CD8-positive, alpha-beta memory T cell (primary cell): ENCODE results near the gene NUDT2. TPM values are rescaled to one million over a fixed set of nuclear protein-coding genes. Genes with fewer than 3 reads are reported as not detected.

Experiments used
- CTCF ChIA-PET: fragments of 350-600 bp; sonication (Branson Sonifier 250); formaldehyde crosslinking; loops from one replicate; lab custom pipeline; 2021; ENCODE audit warnings: antibody characterized with exemption; lab: Charles Lee
- POLR2A ChIA-PET: fragments of 350-600 bp; sonication (Branson Sonifier 250); formaldehyde crosslinking; loops from one replicate; lab custom pipeline; 2021; ENCODE audit warnings: antibody characterized with exemption; lab: Charles Lee
- DNase-seq, 5 donors: peaks; one replicate each; pipeline versions ENCODE4 v3.0.0 to v3.0.0-alpha.2; 2020 to 2022; ENCODE audit warnings: mixed read lengths in 1 of 5
- H3K27ac ChIP-seq: one replicate; pipeline ENCODE4 v1.7.0; 2013; ENCODE audit warnings: low read depth, mild to moderate bottlenecking, low read length, moderate library complexity
- H3K27me3 ChIP-seq: 2 replicates; pipeline ENCODE4 v1.7.0; 2013; ENCODE audit warnings: low read length, mild to moderate bottlenecking; ENCODE audit not compliant: insufficient read depth, poor library complexity, severe bottlenecking
- H3K36me3 ChIP-seq: 2 replicates; pipeline ENCODE4 v1.7.0; 2013; ENCODE audit warnings: mild to moderate bottlenecking, low read length, moderate library complexity; ENCODE audit not compliant: insufficient read depth
- H3K4me1 ChIP-seq: 2 replicates; pipeline ENCODE4 v1.7.0; 2013; ENCODE audit warnings: mild to moderate bottlenecking, low read length, moderate library complexity; ENCODE audit not compliant: insufficient read depth
- H3K4me3 ChIP-seq: 2 replicates; pipeline ENCODE4 v1.7.0; 2013; ENCODE audit warnings: mild to moderate bottlenecking, low read length
- H3K9me3 ChIP-seq: 2 replicates; pipeline ENCODE4 v1.7.0; 2013; ENCODE audit warnings: mild to moderate bottlenecking, low read length
- H3K27ac Mint-ChIP-seq, 8 donors: one replicate each; pipeline ENCODE4 v1.8.0; 2020 to 2021; ENCODE audit warnings: mixed read lengths in 8 of 8, mild to moderate bottlenecking in 6 of 8, inconsistent platforms in 3 of 8, moderate library complexity in 3 of 8
- H3K27me3 Mint-ChIP-seq, 2 donors: one replicate each; pipeline ENCODE4 v1.8.0; 2020 to 2021; ENCODE audit warnings: mixed read lengths in 2 of 2, mild to moderate bottlenecking in 1 of 2, moderate library complexity in 1 of 2
- H3K36me3 Mint-ChIP-seq, 3 donors: one replicate each; pipeline ENCODE4 v1.8.0; 2020 to 2021; ENCODE audit warnings: mixed read lengths in 3 of 3, inconsistent platforms in 1 of 3, mild to moderate bottlenecking in 1 of 3
- H3K4me1 Mint-ChIP-seq, 3 donors: one replicate each; pipeline ENCODE4 v1.8.0; 2020 to 2021; ENCODE audit warnings: mixed read lengths in 3 of 3, inconsistent platforms in 1 of 3, mild to moderate bottlenecking in 1 of 3
- H3K4me3 Mint-ChIP-seq, 7 donors: one replicate each; pipeline ENCODE4 v1.8.0; 2020 to 2021; ENCODE audit warnings: mixed read lengths in 7 of 7, mild to moderate bottlenecking in 6 of 7, moderate library complexity in 4 of 7, inconsistent platforms in 2 of 7
- H3K9me3 Mint-ChIP-seq, 5 donors: one replicate each; pipeline ENCODE4 v1.8.0; 2020 to 2022; ENCODE audit warnings: mixed read lengths in 5 of 5, mild to moderate bottlenecking in 3 of 5, moderate library complexity in 2 of 5, inconsistent platforms in 1 of 5
- polyA plus RNA-seq: library from polyadenylated mRNA; unstranded; fragments of 300-500 nt; fragmentation: Illumina TruSeq; gene quantifications from one replicate; pipeline ENCODE4 v1.2.3, GENCODE V29; 2021
- total RNA-seq, 2 experiments: library from RNA; stranded (reverse); gene quantifications; one replicate each; pipeline ENCODE4 v1.2.3, GENCODE V29; 2021

Gene NUDT2
- total and polyA plus RNA-seq, 3 experiments from 2014 or later, result 24.6 to 30.4 (median 27.9) TPM

- POLR2A ChIA-PET, result interaction anchor here (0.6 kb wide), 2 partner anchors 46 to 115 kb away, joined by 3 read pairs; no protein-coding TSS in a partner anchor
- Mint-ChIP-seq H3K9me3 (no peaks in the 10 kb centered on the region), H3K27ac (peak overlapping the region in 5 of 8 donors; percentile 13 to 87 (median 41)), H3K4me3 (peak overlapping the region in 6 of 7 donors; percentile 44 to 78 (median 46)), H3K4me1 (peaks cover 37 to 56% (median 43%) of the 10 kb centered on the region in 3 donors), H3K36me3 (no peaks in the 10 kb centered on the region), H3K27me3 (no peaks in the 10 kb centered on the region)
- CTCF ChIA-PET, result interaction anchor here (0.7 to 9.8 kb wide), 12 partner anchors 16 to 259 kb away, joined by 3 to 73 read pairs (median 4); partner anchors contain the start of genes RPP25L and SIGMAR1
- H3K36me3 ChIP-seq, result no peaks in the 10 kb centered on the region
- H3K9me3 ChIP-seq, result no peaks in the 10 kb centered on the region
- no peaks in the 10 kb centered on the region for H3K27me3 ChIP-seq
- H3K27ac ChIP-seq, result no peak overlapping the region
- DNase-seq, result no peak
- H3K4me3 ChIP-seq, result no peak overlapping the region
- peaks cover 38% of the 10 kb centered on the region for H3K4me1 ChIP-seq
These were observed 49.1 kb downstream of the NUDT2 start for GRCh38 chr9:34378376-34379060.

- peak overlapping the region; percentile 78 to 94 (median 87) for H3K4me3 Mint-ChIP-seq
- CTCF ChIA-PET, result interaction anchor here (0.7 to 9.8 kb wide), 10 partner anchors 15 to 232 kb away, joined by 3 to 73 read pairs (median 4); partner anchors contain the start of gene RPP25L
- no peak overlapping the region for H3K27ac ChIP-seq
- H3K4me3 ChIP-seq, result peak overlapping the region; percentile 53
- H3K36me3 ChIP-seq, result no peaks in the 10 kb centered on the region
- peak overlapping the region; percentile 27 to 86 (median 68) for H3K27ac Mint-ChIP-seq
- H3K9me3 Mint-ChIP-seq, result no peaks in the 10 kb centered on the region
- POLR2A ChIA-PET, result interaction anchor here (0.6 kb wide), 3 partner anchors 47 to 207 kb away, joined by 3 to 6 read pairs (median 3); no protein-coding TSS in a partner anchor
- H3K27me3 ChIP-seq, result no peaks in the 10 kb centered on the region
- peak; percentile 80 to 92 (median 82) for DNase-seq
- H3K9me3 ChIP-seq, result no peaks in the 10 kb centered on the region
- H3K4me1 ChIP-seq, result peaks cover 38% of the 10 kb centered on the region
- H3K27me3 Mint-ChIP-seq, result no peaks in the 10 kb centered on the region
- peaks cover 37 to 56% (median 43%) of the 10 kb centered on the region in 3 donors for H3K4me1 Mint-ChIP-seq
- H3K36me3 Mint-ChIP-seq, result no peaks in the 10 kb centered on the region
These were observed 50.1 kb downstream of the NUDT2 start for GRCh38 chr9:34379334-34380033.

- H3K27me3 ChIP-seq, result no peaks in the 10 kb centered on the region
- H3K4me3 Mint-ChIP-seq, result peak overlapping the region; percentile 79 to 94 (median 87)
- H3K36me3 ChIP-seq, result no peaks in the 10 kb centered on the region
- no peaks in the 10 kb centered on the region for H3K9me3 Mint-ChIP-seq
- no peak overlapping the region for H3K27ac ChIP-seq
- ChIA-PET POLR2A (interaction anchor here (0.6 kb wide), 1 partner anchor 208 kb away, joined by 6 read pairs; no protein-coding TSS in a partner anchor), CTCF (interaction anchor here (1.2 to 9.8 kb wide), 5 partner anchors 24 to 127 kb away, joined by 3 to 73 read pairs (median 5); no protein-coding TSS in a partner anchor)
- peak overlapping the region; percentile 53 for H3K4me3 ChIP-seq
- peaks cover 0 to 2% of the 10 kb centered on the region in 2 donors for H3K27me3 Mint-ChIP-seq
- no peaks in the 10 kb centered on the region for H3K9me3 ChIP-seq
- H3K36me3 Mint-ChIP-seq, result no peaks in the 10 kb centered on the region
- peaks cover 38% of the 10 kb centered on the region for H3K4me1 ChIP-seq
- peak overlapping the region in 6 of 8 donors; percentile 49 to 86 (median 68) for H3K27ac Mint-ChIP-seq
- H3K4me1 Mint-ChIP-seq, result peaks cover 37 to 53% (median 43%) of the 10 kb centered on the region in 3 donors
- no peak for DNase-seq
These were observed 50.7 kb downstream of the NUDT2 start for GRCh38 chr9:34380034-34380510.

- Mint-ChIP-seq H3K4me1 (peaks cover 33 to 46% (median 38%) of the 10 kb centered on the region in 3 donors), H3K27ac (peak overlapping the region; percentile 35 to 81 (median 64)), H3K4me3 (peak overlapping the region; percentile 79 to 94 (median 87)), H3K27me3 (peaks cover 0 to 2% of the 10 kb centered on the region in 2 donors), H3K9me3 (no peaks in the 10 kb centered on the region), H3K36me3 (no peaks in the 10 kb centered on the region)
- no peaks in the 10 kb centered on the region for H3K9me3 ChIP-seq
- POLR2A ChIA-PET, result interaction anchor here (0.6 kb wide), 1 partner anchor 204 kb away, joined by 4 read pairs; no protein-coding TSS in a partner anchor
- H3K27ac ChIP-seq, result no peak overlapping the region
- CTCF ChIA-PET, result interaction anchor here (1.1 to 9.8 kb wide), 4 partner anchors 23 to 123 kb away, joined by 3 to 73 read pairs (median 4); no protein-coding TSS in a partner anchor
- peaks cover 34% of the 10 kb centered on the region for H3K4me1 ChIP-seq
- H3K27me3 ChIP-seq, result no peaks in the 10 kb centered on the region
- no peaks in the 10 kb centered on the region for H3K36me3 ChIP-seq
- peak overlapping the region; percentile 68 for H3K4me3 ChIP-seq
- DNase-seq, result peak; percentile 72 to 86 (median 74)
These were observed 51.3 kb downstream of the NUDT2 start for GRCh38 chr9:34380511-34381315.

- H3K4me3 ChIP-seq, result peak overlapping the region; percentile 68
- H3K36me3 ChIP-seq, result no peaks in the 10 kb centered on the region
- peaks cover 28% of the 10 kb centered on the region for H3K4me1 ChIP-seq
- peak in 3 of 5 donors; percentile 24 to 54 (median 45) for DNase-seq
- ChIA-PET POLR2A (interaction anchor here (0.6 kb wide), 1 partner anchor 205 kb away, joined by 4 read pairs; no protein-coding TSS in a partner anchor), CTCF (interaction anchor here (1.1 to 9.8 kb wide), 2 partner anchors 23 to 48 kb away, joined by 4 to 73 read pairs; no protein-coding TSS in a partner anchor)
- no peaks in the 10 kb centered on the region for H3K9me3 ChIP-seq
- Mint-ChIP-seq H3K9me3 (no peaks in the 10 kb centered on the region), H3K4me1 (peaks cover 27 to 40% (median 32%) of the 10 kb centered on the region in 3 donors), H3K27me3 (peaks cover 0 to 2% of the 10 kb centered on the region in 2 donors), H3K4me3 (peak overlapping the region; percentile 79 to 94 (median 87)), H3K36me3 (no peaks in the 10 kb centered on the region), H3K27ac (peak overlapping the region in 5 of 8 donors; percentile 35 to 80 (median 60))
- no peak overlapping the region for H3K27ac ChIP-seq
- H3K27me3 ChIP-seq, result no peaks in the 10 kb centered on the region
These were observed 52.0 kb downstream of the NUDT2 start for GRCh38 chr9:34381323-34381722.

GRCh38 chr9:34382054-34382453 is 52.7 kb downstream of the NUDT2 start:
- H3K4me3 Mint-ChIP-seq, result peak overlapping the region in 4 of 7 donors; percentile 37 to 88 (median 84)
- peaks cover 0 to 2% of the 10 kb centered on the region in 2 donors for H3K27me3 Mint-ChIP-seq
- Histone ChIP-seq H3K9me3 (no peaks in the 10 kb centered on the region), H3K4me3 (no peak overlapping the region), H3K4me1 (peaks cover 27% of the 10 kb centered on the region), H3K27ac (no peak overlapping the region), H3K36me3 (no peaks in the 10 kb centered on the region), H3K27me3 (no peaks in the 10 kb centered on the region)
- no peaks in the 10 kb centered on the region for H3K36me3 Mint-ChIP-seq
- peaks cover 26 to 36% (median 30%) of the 10 kb centered on the region in 3 donors for H3K4me1 Mint-ChIP-seq
- POLR2A ChIA-PET, result no interaction called here
- CTCF ChIA-PET, result interaction anchor here (0.8 kb wide), 1 partner anchor 22 kb away, joined by 3 read pairs; no protein-coding TSS in a partner anchor
- no peak for DNase-seq
- H3K27ac Mint-ChIP-seq, result no peak overlapping the region
- H3K9me3 Mint-ChIP-seq, result no peaks in the 10 kb centered on the region

GRCh38 chr9:34382879-34383278 is 53.5 kb downstream of the NUDT2 start:
- Mint-ChIP-seq H3K36me3 (no peaks in the 10 kb centered on the region), H3K4me1 (peaks cover 25 to 33% (median 26%) of the 10 kb centered on the region in 3 donors), H3K9me3 (no peaks in the 10 kb centered on the region), H3K27ac (peak overlapping the region in 2 of 8 donors; percentile 15 to 46), H3K27me3 (peaks cover 0 to 2% of the 10 kb centered on the region in 2 donors), H3K4me3 (peak overlapping the region in 2 of 7 donors; percentile 50 to 80)
- Histone ChIP-seq H3K9me3 (no peaks in the 10 kb centered on the region), H3K27ac (no peak overlapping the region), H3K4me3 (no peak overlapping the region), H3K27me3 (no peaks in the 10 kb centered on the region), H3K4me1 (peaks cover 22% of the 10 kb centered on the region), H3K36me3 (no peaks in the 10 kb centered on the region)
- CTCF ChIA-PET, result interaction anchor here (0.8 kb wide), 1 partner anchor 21 kb away, joined by 3 read pairs; no protein-coding TSS in a partner anchor
- DNase-seq, result no peak
- POLR2A ChIA-PET, result no interaction called here
